Loucy (cell line): Measurements from ENCODE around the gene ST6GAL1.

Experiments used
- H2AFZ ChIP-seq: fragments of 200-600 bp; sonication (generic); 2 replicates; pipeline ENCODE4 v1.6.0; 2016; ENCODE audit warnings: antibody characterized with exemption, mild to moderate bottlenecking, low read length, moderate library complexity
- H3F3A ChIP-seq: fragments of 200-600 bp; 2 replicates; pipeline ENCODE4 v1.6.0; 2016; ENCODE audit warnings: antibody characterized with exemption, low read depth, mild to moderate bottlenecking
- H3K27me3 ChIP-seq: fragments of 200-600 bp; sonication (generic); 2 replicates; pipeline ENCODE4 v1.6.1; 2014; ENCODE audit warnings: low read length, mild to moderate bottlenecking; ENCODE audit not compliant: insufficient read depth, poor library complexity, severe bottlenecking
- H3K36me3 ChIP-seq: fragments of 200-600 bp; sonication (generic); 2 replicates; pipeline ENCODE4 v1.6.1; 2016; ENCODE audit warnings: low read length; ENCODE audit not compliant: insufficient read depth
- H3K4me1 ChIP-seq: fragments of 200-600 bp; sonication (generic); 2 replicates; pipeline ENCODE4 v1.5.1; 2014; ENCODE audit warnings: low read length, mild to moderate bottlenecking; ENCODE audit not compliant: insufficient read depth, poor library complexity, severe bottlenecking
- H3K4me2 ChIP-seq: fragments of 200-600 bp; sonication (generic); 2 replicates; pipeline ENCODE4 v1.6.0; 2014; ENCODE audit warnings: antibody characterized with exemption, low read length, low read depth, mild to moderate bottlenecking; ENCODE audit not compliant: poor library complexity, severe bottlenecking
- H3K4me3 ChIP-seq: fragments of 200-600 bp; sonication (generic); 2 replicates; pipeline ENCODE4 v1.5.1; 2014; ENCODE audit warnings: low read length, mild to moderate bottlenecking, mixed read lengths; ENCODE audit not compliant: poor library complexity, severe bottlenecking
- H3K79me2 ChIP-seq: fragments of 200-600 bp; sonication (generic); 2 replicates; pipeline ENCODE4 v1.6.1; 2014; ENCODE audit warnings: low read length; ENCODE audit not compliant: insufficient read depth
- H3K9ac ChIP-seq: fragments of 200-600 bp; sonication (generic); 2 replicates; pipeline ENCODE4 v1.6.0; 2014; ENCODE audit warnings: mild to moderate bottlenecking, low read depth, low read length, moderate library complexity; ENCODE audit not compliant: poor library complexity, severe bottlenecking
- H3K9me2 ChIP-seq: fragments of 200-600 bp; sonication (generic); replicated peaks from 2 replicates; pipeline ENCODE4 v1.6.1; 2016; ENCODE audit warnings: low read depth, low read length, mixed read lengths
- H3K9me3 ChIP-seq: fragments of 200-600 bp; sonication (generic); 2 replicates; pipeline ENCODE4 v1.6.1; 2014; ENCODE audit warnings: mild to moderate bottlenecking, antibody characterized with exemption, low read length, low read depth; ENCODE audit not compliant: insufficient read depth
- H4K20me1 ChIP-seq: fragments of 200-600 bp; sonication (generic); 2 replicates; pipeline ENCODE4 v1.6.0; 2014; ENCODE audit warnings: antibody characterized with exemption, low read length, mild to moderate bottlenecking; ENCODE audit not compliant: insufficient read depth, poor library complexity, severe bottlenecking
- EZH2phosphoT487 ChIP-seq: fragments of 200-600 bp; IDR thresholded peaks from 2 replicates; pipeline ENCODE4 v1.6.1; 2018; ENCODE audit warnings: antibody characterized with exemption, mild to moderate bottlenecking, moderate library complexity, borderline replicate concordance
- TF ChIP-seq, protein P1 (sequence below): fragments of 200-600 bp; sonication (generic); conservative IDR thresholded peaks from 2 replicates; pipeline ENCODE4 v1.5.1; 2014; ENCODE audit warnings: mild to moderate bottlenecking, antibody characterized with exemption, low read length

Gene ST6GAL1

DNA sequence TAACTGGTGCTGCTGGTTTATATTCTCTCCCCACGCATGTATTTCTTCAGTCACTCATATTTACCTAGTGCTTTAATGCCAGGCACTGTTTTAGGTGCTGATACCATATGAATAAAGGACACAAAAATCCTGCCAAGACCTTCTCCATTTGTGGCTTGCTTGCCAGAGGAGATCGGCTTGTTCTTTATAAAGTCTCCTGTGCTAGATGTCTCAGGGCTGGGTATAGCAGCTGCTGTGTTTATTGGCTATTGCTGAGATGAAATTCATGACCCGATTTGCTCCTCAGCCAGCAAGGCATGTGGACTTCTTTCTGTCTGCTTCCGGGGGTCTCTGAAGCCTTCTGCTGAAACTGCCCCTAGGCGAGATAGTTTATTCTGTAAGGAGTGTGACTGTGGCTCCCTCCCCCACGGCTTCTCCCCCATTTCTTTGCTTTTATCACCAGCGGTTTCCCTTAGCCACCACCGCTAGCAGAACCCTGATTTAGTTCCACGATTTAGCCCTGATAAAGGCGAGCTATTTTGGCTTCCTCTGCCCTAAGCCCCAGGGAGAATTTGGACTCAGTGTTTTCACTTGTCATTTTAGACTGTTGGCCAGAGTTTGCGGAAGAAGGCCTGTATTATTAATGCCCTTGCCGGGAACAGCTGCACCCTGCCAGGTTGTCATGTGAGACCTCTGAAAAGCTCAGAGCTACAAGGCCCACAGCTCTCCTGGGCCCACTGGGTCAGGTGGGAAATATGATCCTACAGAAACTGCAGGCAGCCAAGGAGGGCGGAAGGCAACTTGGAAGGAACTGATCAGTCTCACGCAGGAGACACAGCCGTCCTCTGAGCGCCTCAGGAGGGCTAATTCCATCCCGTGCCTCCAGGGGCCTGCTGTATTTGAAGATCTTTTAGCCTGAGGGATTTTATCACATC, 46.8 kb downstream of the ST6GAL1 start:
- no peaks in the 10 kb centered on the region for H3F3A ChIP-seq
- TF ChIP-seq, protein P1, sequence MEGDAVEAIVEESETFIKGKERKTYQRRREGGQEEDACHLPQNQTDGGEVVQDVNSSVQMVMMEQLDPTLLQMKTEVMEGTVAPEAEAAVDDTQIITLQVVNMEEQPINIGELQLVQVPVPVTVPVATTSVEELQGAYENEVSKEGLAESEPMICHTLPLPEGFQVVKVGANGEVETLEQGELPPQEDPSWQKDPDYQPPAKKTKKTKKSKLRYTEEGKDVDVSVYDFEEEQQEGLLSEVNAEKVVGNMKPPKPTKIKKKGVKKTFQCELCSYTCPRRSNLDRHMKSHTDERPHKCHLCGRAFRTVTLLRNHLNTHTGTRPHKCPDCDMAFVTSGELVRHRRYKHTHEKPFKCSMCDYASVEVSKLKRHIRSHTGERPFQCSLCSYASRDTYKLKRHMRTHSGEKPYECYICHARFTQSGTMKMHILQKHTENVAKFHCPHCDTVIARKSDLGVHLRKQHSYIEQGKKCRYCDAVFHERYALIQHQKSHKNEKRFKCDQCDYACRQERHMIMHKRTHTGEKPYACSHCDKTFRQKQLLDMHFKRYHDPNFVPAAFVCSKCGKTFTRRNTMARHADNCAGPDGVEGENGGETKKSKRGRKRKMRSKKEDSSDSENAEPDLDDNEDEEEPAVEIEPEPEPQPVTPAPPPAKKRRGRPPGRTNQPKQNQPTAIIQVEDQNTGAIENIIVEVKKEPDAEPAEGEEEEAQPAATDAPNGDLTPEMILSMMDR: no peak
- TF ChIP-seq EZH2phosphoT487: no peak
- H3K4me3 ChIP-seq: no peak overlapping the region
- no peaks in the 10 kb centered on the region for H3K9me3 ChIP-seq
- no peaks in the 10 kb centered on the region for H3K4me1 ChIP-seq
- H4K20me1 ChIP-seq: no peaks in the 10 kb centered on the region
- no peak overlapping the region for H2AFZ ChIP-seq
- H3K4me2 ChIP-seq: no peak overlapping the region
- H3K36me3 ChIP-seq: peaks cover 25% of the 10 kb centered on the region; the same call in 1 of the 2 replicates
- no peaks in the 10 kb centered on the region for H3K27me3 ChIP-seq
- H3K9ac ChIP-seq: no peak overlapping the region
- H3K79me2 ChIP-seq: no peaks in the 10 kb centered on the region
- no peaks in the 10 kb centered on the region for H3K9me2 ChIP-seq

- no peaks in the 10 kb centered on the region for H3K9me2 ChIP-seq
- H3K4me2 ChIP-seq: no peak overlapping the region
- H3K27me3 ChIP-seq: no peaks in the 10 kb centered on the region
- H3K79me2 ChIP-seq: no peaks in the 10 kb centered on the region
- TF ChIP-seq EZH2phosphoT487: no peak
- TF ChIP-seq, protein P1: no peak
- H3K4me3 ChIP-seq: no peak overlapping the region
- H3K9ac ChIP-seq: no peak overlapping the region
- peaks cover 21% of the 10 kb centered on the region; the same call in 1 of the 2 replicates for H3K36me3 ChIP-seq
- no peaks in the 10 kb centered on the region for H4K20me1 ChIP-seq
- H2AFZ ChIP-seq: no peak overlapping the region
- no peaks in the 10 kb centered on the region for H3F3A ChIP-seq
- H3K9me3 ChIP-seq: no peaks in the 10 kb centered on the region
- no peaks in the 10 kb centered on the region for H3K4me1 ChIP-seq
Measured at GRCh38 chr3:186978712-186979111, 48.4 kb downstream of the ST6GAL1 start.

- no peaks in the 10 kb centered on the region for H3K79me2 ChIP-seq
Measured at GRCh38 chr3:186979852-186980251, 49.5 kb downstream of the ST6GAL1 start.

More at GRCh38 chr3:186979852-186980251, 49.5 kb downstream of the ST6GAL1 start:
- Histone ChIP-seq H3K4me3 (no peak overlapping the region), H3K36me3 (peaks cover 15% of the 10 kb centered on the region; the same call in 1 of the 2 replicates), H3K4me1 (no peaks in the 10 kb centered on the region), H3K9ac (no peak overlapping the region), H2AFZ (no peak overlapping the region), H3K9me3 (no peaks in the 10 kb centered on the region), H3F3A (no peaks in the 10 kb centered on the region), H3K27me3 (no peaks in the 10 kb centered on the region), H3K4me2 (no peak overlapping the region), H4K20me1 (no peaks in the 10 kb centered on the region), H3K9me2 (no peaks in the 10 kb centered on the region)
- TF ChIP-seq EZH2phosphoT487: no peak
- TF ChIP-seq, protein P1: no peak
